ENCODE data around the gene MBTD1. TPM values are rescaled to one million over a fixed set of nuclear protein-coding genes. Genes with fewer than 3 reads are reported as not detected.

Gene MBTD1
- total RNA-seq, 1 donor from 2014 or later, result 69.8 TPM

DNA sequence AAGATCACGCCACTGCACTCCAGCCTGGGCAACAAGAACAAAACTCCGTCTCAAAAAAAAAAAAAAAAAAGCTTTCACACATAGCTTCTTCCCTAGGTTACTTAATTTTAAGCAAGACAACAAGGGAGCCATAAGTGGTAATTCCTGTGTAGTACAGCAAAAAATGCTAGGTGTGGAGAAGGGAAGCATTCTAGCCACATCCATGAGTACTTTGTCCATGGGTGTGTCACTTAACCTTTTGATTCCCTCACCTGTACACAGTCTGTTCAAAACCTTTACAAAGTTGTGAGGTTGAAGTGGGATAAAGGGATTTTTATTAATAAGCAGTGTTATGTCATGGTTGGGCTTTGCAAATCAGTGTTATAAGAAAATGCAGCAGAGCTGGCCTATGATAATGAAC lies 89.1 kb downstream of the MBTD1 start:
- no peak for TF ChIP-seq EZH2phosphoT487 (IDR thresholded peaks at IDR 0.05)
- Histone ChIP-seq H3K9ac (no peak overlapping the region), H2AFZ (replicated peaks) (no peak overlapping the region), H3K27me3 (no peaks in the 10 kb centered on the region), H3K4me3 (no peak overlapping the region), H3K9me3 (ENCODE audit: low read depth) (no peaks in the 10 kb centered on the region), H3K79me2 (ENCODE audit: low read depth) (peaks cover 12% of the 10 kb centered on the region), H3K4me2 (no peak overlapping the region), H3K36me3 (no peaks in the 10 kb centered on the region), H3K27ac (no peak overlapping the region), H3K4me1 (peaks cover 4% of the 10 kb centered on the region), H3F3A (ENCODE audit: low read depth) (peaks cover 23% of the 10 kb centered on the region), H4K20me1 (ENCODE audit: low read depth) (peaks cover 5% of the 10 kb centered on the region)
- H3K4me3 Mint-ChIP-seq, result no peak overlapping the region
- H3K27ac Mint-ChIP-seq, result no peak overlapping the region
- H3K36me3 Mint-ChIP-seq, result peaks cover 22% of the 10 kb centered on the region
- H3K4me1 Mint-ChIP-seq, result peaks cover 13% of the 10 kb centered on the region
- peaks cover 2% of the 10 kb centered on the region for H3K27me3 Mint-ChIP-seq (ENCODE audit: insufficient read depth, low read depth)
- no peaks in the 10 kb centered on the region for H3K9me3 Mint-ChIP-seq
- no peak for DNase-seq (ENCODE audit: low spot score)

GRCh38 chr17:51169340-51169739 lies 90.5 kb downstream of the MBTD1 start:
- H2AFZ ChIP-seq (replicated peaks), result no peak overlapping the region
- peaks cover 22% of the 10 kb centered on the region for H3K36me3 Mint-ChIP-seq
- H4K20me1 ChIP-seq (ENCODE audit: low read depth), result peaks cover 15% of the 10 kb centered on the region
- no peak for TF ChIP-seq EZH2 (IDR thresholded peaks at IDR 0.05)
- no peak for TF ChIP-seq CTCF (IDR thresholded peaks at IDR 0.05)
- no peak for TF ChIP-seq EZH2phosphoT487 (IDR thresholded peaks at IDR 0.05)
- peaks cover 21% of the 10 kb centered on the region for H3K4me1 Mint-ChIP-seq
- peaks cover 4% of the 10 kb centered on the region for H3K27me3 Mint-ChIP-seq (ENCODE audit: insufficient read depth, low read depth)
- no peaks in the 10 kb centered on the region for H3K36me3 ChIP-seq
- no peak overlapping the region for H3K4me3 Mint-ChIP-seq
- H3K27ac ChIP-seq, result no peak overlapping the region
- peaks cover 4% of the 10 kb centered on the region for H3K4me1 ChIP-seq
- no peaks in the 10 kb centered on the region for H3K9me3 ChIP-seq (ENCODE audit: low read depth)
- peaks cover 35% of the 10 kb centered on the region for H3F3A ChIP-seq (ENCODE audit: low read depth)
- H3K9ac ChIP-seq, result no peak overlapping the region
- no peak overlapping the region for H3K27ac Mint-ChIP-seq
- no peak overlapping the region for H3K4me3 ChIP-seq
- H3K79me2 ChIP-seq (ENCODE audit: low read depth), result peaks cover 12% of the 10 kb centered on the region
- no peak overlapping the region for H3K4me2 ChIP-seq
- H3K27me3 ChIP-seq, result no peaks in the 10 kb centered on the region
- H3K9me3 Mint-ChIP-seq, result no peaks in the 10 kb centered on the region
- no peak for DNase-seq (ENCODE audit: low spot score)

- H3K4me3 Mint-ChIP-seq, result peak overlapping the region; percentile 82
- H3K4me3 ChIP-seq, result peak overlapping the region; percentile 66
- peak; percentile 66 for DNase-seq (ENCODE audit: low spot score)
- H3K79me2 ChIP-seq (ENCODE audit: low read depth), result peaks cover 12% of the 10 kb centered on the region
- peaks cover 21% of the 10 kb centered on the region for H3K4me1 Mint-ChIP-seq
- H3K27ac ChIP-seq, result no peak overlapping the region
- no peaks in the 10 kb centered on the region for H3K27me3 ChIP-seq
- TF ChIP-seq EZH2 (IDR thresholded peaks at IDR 0.05), result peak; percentile 40
- TF ChIP-seq CTCF (IDR thresholded peaks at IDR 0.05), result peak; percentile 71
- TF ChIP-seq EZH2phosphoT487 (IDR thresholded peaks at IDR 0.05), result no peak
- peak overlapping the region; percentile 93 for H3K4me2 ChIP-seq
- peaks cover 15% of the 10 kb centered on the region for H4K20me1 ChIP-seq (ENCODE audit: low read depth)
- H3K9me3 Mint-ChIP-seq, result no peaks in the 10 kb centered on the region
- peak overlapping the region; percentile 0 for H3K9ac ChIP-seq
- peak overlapping the region; percentile 75 for H2AFZ ChIP-seq (replicated peaks)
- peaks cover 20% of the 10 kb centered on the region for H3K36me3 Mint-ChIP-seq
- H3F3A ChIP-seq (ENCODE audit: low read depth), result peaks cover 35% of the 10 kb centered on the region
- peaks cover 2% of the 10 kb centered on the region for H3K27me3 Mint-ChIP-seq (ENCODE audit: insufficient read depth, low read depth)
- H3K4me1 ChIP-seq, result peaks cover 4% of the 10 kb centered on the region
- peaks cover 4% of the 10 kb centered on the region for H3K36me3 ChIP-seq
- H3K27ac Mint-ChIP-seq, result peak overlapping the region; percentile 38
- H3K9me3 ChIP-seq (ENCODE audit: low read depth), result no peaks in the 10 kb centered on the region
Observed at GRCh38 chr17:51166987-51167931, 92.6 kb downstream of the MBTD1 start.

Data from neural progenitor cell (in vitro differentiated cells).